Gastroesophageal sphincter (tissue), 4 donors: ENCODE results near the gene NSD2. TPM values are rescaled to one million over a fixed set of nuclear protein-coding genes. Genes with fewer than 3 reads are reported as not detected.

ENCODE experiments used
- ATAC-seq: fragments of 150-250 bp; one replicate; pipeline ENCODE4 v1.9.1; 2016; ENCODE audit warnings: mild to moderate bottlenecking, moderate library complexity
- H3K27ac ChIP-seq, 4 donors: fragments of 200-600 bp; sonication (generic) in 3 of 4; 1 replicate in 3 of 4; 2 replicates in 1 of 4; pipeline ENCODE4 v1.5.1; 2016 to 2019
- H3K27me3 ChIP-seq: fragments of 200-600 bp; sonication (generic); one replicate; pipeline ENCODE4 v1.5.1; 2019
- H3K36me3 ChIP-seq, 2 donors: fragments of 200-600 bp; sonication (generic); one replicate each; pipeline ENCODE4 v1.5.1; 2019; ENCODE audit warnings: control low read depth in 1 of 2
- H3K4me1 ChIP-seq, 3 donors: fragments of 200-600 bp; sonication (generic); 1 replicate in 2 of 3; 2 replicates in 1 of 3; pipeline ENCODE4 v1.5.1; 2016 to 2019; ENCODE audit warnings: control low read depth in 2 of 3
- H3K4me3 ChIP-seq, 2 donors: fragments of 200-600 bp; sonication (generic); one replicate each; pipeline ENCODE4 v1.5.1; 2019; ENCODE audit warnings: mild to moderate bottlenecking in 1 of 2, moderate library complexity in 1 of 2
- H3K9me3 ChIP-seq, 3 donors: fragments of 200-600 bp; sonication (generic); one replicate each; pipeline ENCODE4 v1.5.1; 2017 to 2019; ENCODE audit warnings: control low read depth in 2 of 3
- EP300 ChIP-seq: sonication (generic); formaldehyde crosslinking; IDR thresholded peaks from one replicate; pipeline ENCODE4 v1.6.1; 2017; ENCODE audit warnings: antibody characterized with exemption, mild to moderate bottlenecking
- POLR2A ChIP-seq, 2 donors: fragments of 450-650 bp; IDR thresholded peaks; one replicate each; pipeline ENCODE4 v1.6.1; 2017; ENCODE audit warnings: antibody characterized with exemption in 2 of 2, mild to moderate bottlenecking in 2 of 2, moderate library complexity in 1 of 2
- POLR2AphosphoS5 ChIP-seq: sonication (generic); formaldehyde crosslinking; IDR thresholded peaks from one replicate; pipeline ENCODE4 v1.6.1; 2017; ENCODE audit warnings: antibody characterized with exemption
- WGBS, 2 donors: methylation state at CpG; one replicate each; pipeline ENCODE4 v1.1.5; 2018; ENCODE audit warnings: low coverage in 1 of 2; 5-methylcytosine and 5-hydroxymethylcytosine counted together
- total RNA-seq, 4 donors: library from RNA; depleted of rRNA; stranded (reverse); fragments of >200 nt; gene quantifications; one replicate each; pipeline ENCODE4 v1.1.0, GENCODE V29; 2016
- TF ChIP-seq, protein P1 (sequence below), 4 experiments: fragments of 200-600 bp in 2 of 4; fragments of 450-650 bp in 2 of 4; sonication (generic) in 1 of 4; IDR thresholded peaks; one replicate each; pipeline ENCODE4 v1.5.1; 2017 to 2019; ENCODE audit warnings: antibody characterized with exemption in 4 of 4, mild to moderate bottlenecking in 2 of 4, moderate library complexity in 2 of 4

NSD2 gene
- total RNA-seq, 4 donors from 2014 or later: 37.8 to 47.3 (median 39.4) TPM

DNA sequence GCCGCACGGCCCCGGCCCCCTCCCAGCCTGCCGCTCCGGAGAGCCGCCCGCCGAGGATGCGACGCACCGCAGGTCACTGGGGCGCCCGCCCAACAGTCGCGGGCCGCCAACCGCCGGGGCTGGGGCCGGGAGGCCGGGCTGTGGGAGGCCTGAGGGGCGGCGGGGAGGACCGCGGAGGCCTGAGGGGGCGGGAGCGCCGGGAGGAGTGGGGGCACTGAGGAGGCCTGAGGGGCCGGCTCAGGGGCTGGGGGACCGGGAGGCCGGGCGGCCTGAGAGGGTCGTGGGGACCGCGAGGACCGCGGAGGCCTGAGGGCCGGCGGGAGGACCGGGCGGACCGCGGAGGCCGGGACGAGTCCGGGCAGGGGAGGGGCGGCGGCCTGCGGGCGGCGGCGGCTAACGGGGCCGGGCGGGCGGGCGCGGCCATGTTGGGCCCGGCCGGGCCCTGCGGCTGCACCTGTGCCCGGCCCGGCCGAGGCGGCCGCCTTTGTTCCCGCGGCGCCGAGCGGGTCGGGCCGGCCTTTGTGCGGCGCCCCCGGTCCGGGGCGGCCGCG, 353 bp downstream of the NSD2 start:
- Histone ChIP-seq H3K36me3 (no peaks in the 10 kb centered on the region), H3K9me3 (no peaks in the 10 kb centered on the region), H3K27ac (peak overlapping the region; percentile 94 to 99 (median 98)), H3K4me3 (peak overlapping the region; percentile 94 to 100), H3K27me3 (peaks cover 11% of the 10 kb centered on the region), H3K4me1 (peaks cover 0 to 28% (median 8%) of the 10 kb centered on the region in 3 donors)
- TF ChIP-seq, protein P1, sequence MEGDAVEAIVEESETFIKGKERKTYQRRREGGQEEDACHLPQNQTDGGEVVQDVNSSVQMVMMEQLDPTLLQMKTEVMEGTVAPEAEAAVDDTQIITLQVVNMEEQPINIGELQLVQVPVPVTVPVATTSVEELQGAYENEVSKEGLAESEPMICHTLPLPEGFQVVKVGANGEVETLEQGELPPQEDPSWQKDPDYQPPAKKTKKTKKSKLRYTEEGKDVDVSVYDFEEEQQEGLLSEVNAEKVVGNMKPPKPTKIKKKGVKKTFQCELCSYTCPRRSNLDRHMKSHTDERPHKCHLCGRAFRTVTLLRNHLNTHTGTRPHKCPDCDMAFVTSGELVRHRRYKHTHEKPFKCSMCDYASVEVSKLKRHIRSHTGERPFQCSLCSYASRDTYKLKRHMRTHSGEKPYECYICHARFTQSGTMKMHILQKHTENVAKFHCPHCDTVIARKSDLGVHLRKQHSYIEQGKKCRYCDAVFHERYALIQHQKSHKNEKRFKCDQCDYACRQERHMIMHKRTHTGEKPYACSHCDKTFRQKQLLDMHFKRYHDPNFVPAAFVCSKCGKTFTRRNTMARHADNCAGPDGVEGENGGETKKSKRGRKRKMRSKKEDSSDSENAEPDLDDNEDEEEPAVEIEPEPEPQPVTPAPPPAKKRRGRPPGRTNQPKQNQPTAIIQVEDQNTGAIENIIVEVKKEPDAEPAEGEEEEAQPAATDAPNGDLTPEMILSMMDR (IDR thresholded peaks at IDR 0.05): no peak
- no peak for TF ChIP-seq POLR2AphosphoS5
- no peak for TF ChIP-seq EP300
- TF ChIP-seq POLR2A (IDR thresholded peaks at IDR 0.05): no peak
- ATAC-seq: peak; percentile 28
- WGBS, 2 donors: no CpG with 5 or more reads among the region's 79 CpGs

DNA sequence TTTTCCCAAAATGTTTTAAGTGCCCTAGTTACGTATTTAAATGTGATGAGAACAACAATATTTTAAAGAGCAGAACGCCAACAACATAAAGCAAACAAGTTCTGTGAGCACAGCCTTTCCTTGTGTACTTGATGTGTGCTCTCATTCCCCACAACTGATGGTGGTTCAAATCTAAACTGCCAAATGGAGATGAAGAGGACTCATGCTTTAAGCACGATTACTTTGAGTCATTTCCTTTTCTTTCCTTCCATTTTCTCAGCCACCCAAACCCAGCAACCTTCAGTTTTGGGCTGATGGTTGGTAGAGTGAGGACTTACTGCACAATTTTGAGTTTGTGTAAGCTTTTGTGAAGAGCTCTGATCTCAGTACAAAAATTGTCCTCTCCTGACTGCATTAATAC, 1.7 kb downstream of the NSD2 start:
- Histone ChIP-seq H3K9me3 (no peaks in the 10 kb centered on the region), H3K4me1 (peaks cover 0 to 28% (median 8%) of the 10 kb centered on the region in 3 donors), H3K27ac (peak overlapping the region in 3 of 4 donors; percentile 94 to 99 (median 98)), H3K36me3 (no peaks in the 10 kb centered on the region), H3K27me3 (no peaks in the 10 kb centered on the region), H3K4me3 (peak overlapping the region in 1 of 2 donors; percentile 94)
- ATAC-seq: no peak
- WGBS, 2 donors: 31 to 36% methylated on average over 3 of the region's 3 CpGs
- no peak for TF ChIP-seq EP300
- TF ChIP-seq POLR2A (IDR thresholded peaks at IDR 0.05): no peak
- TF ChIP-seq, protein P1 (IDR thresholded peaks at IDR 0.05): no peak
- no peak for TF ChIP-seq POLR2AphosphoS5

DNA sequence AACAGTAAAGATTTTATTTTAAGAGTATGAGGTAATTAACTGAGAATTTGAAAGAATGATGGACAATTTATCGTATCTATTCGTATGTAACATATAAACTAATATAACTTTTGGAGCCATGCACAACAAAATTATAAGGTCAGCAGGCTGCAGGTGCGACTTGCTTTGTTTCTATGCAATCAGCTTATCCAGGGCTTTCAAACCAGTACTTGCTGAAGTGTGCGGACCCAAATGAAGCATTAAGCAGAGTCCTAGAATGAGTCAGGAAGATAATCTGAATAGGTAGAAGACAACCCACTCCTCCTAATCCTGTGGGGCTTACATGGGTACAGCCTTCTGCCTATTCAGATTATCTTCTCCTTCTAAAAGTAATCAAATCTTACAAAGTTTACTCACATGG, 2.1 kb downstream of the NSD2 start:
- Histone ChIP-seq H3K36me3 (no peaks in the 10 kb centered on the region), H3K27ac (peak overlapping the region in 2 of 4 donors; percentile 94 to 98), H3K9me3 (no peaks in the 10 kb centered on the region), H3K4me3 (no peak overlapping the region), H3K4me1 (peaks cover 0 to 28% (median 8%) of the 10 kb centered on the region in 3 donors), H3K27me3 (no peaks in the 10 kb centered on the region)
- no peak for ATAC-seq
- 52 to 68% methylated on average over 4 of the region's 4 CpGs for WGBS, 2 donors
- TF ChIP-seq, protein P1 (IDR thresholded peaks at IDR 0.05): no peak
- TF ChIP-seq EP300: no peak
- no peak for TF ChIP-seq POLR2AphosphoS5
- no peak for TF ChIP-seq POLR2A (IDR thresholded peaks at IDR 0.05)

GRCh38 chr4:1873776-1874175, 2.6 kb downstream of the NSD2 start:
- H3K36me3 ChIP-seq: no peaks in the 10 kb centered on the region
- no peak for ATAC-seq
- no peaks in the 10 kb centered on the region for H3K9me3 ChIP-seq
- H3K27ac ChIP-seq: no peak overlapping the region
- TF ChIP-seq, protein P1 (IDR thresholded peaks at IDR 0.05): no peak
- TF ChIP-seq EP300: no peak
- no peak for TF ChIP-seq POLR2A (IDR thresholded peaks at IDR 0.05)
- TF ChIP-seq POLR2AphosphoS5: no peak
- H3K4me1 ChIP-seq: peaks cover 0 to 28% (median 8%) of the 10 kb centered on the region in 3 donors
- H3K4me3 ChIP-seq: no peak overlapping the region
- no peaks in the 10 kb centered on the region for H3K27me3 ChIP-seq
- WGBS, 2 donors: 66 to 84% methylated on average over 3 of the region's 3 CpGs

GRCh38 chr4:1874201-1874600, 3.0 kb downstream of the NSD2 start:
- H3K27ac ChIP-seq: no peak overlapping the region
- TF ChIP-seq POLR2A (IDR thresholded peaks at IDR 0.05) (no peak), POLR2AphosphoS5 (no peak), EP300 (no peak)
- TF ChIP-seq, protein P1 (IDR thresholded peaks at IDR 0.05): no peak
- no peaks in the 10 kb centered on the region for H3K9me3 ChIP-seq
- no peaks in the 10 kb centered on the region for H3K36me3 ChIP-seq
- H3K4me3 ChIP-seq: no peak overlapping the region
- H3K4me1 ChIP-seq: peaks cover 0 to 28% (median 8%) of the 10 kb centered on the region in 3 donors
- 55 to 75% methylated on average over 1 to 3 of the region's 3 CpGs for WGBS, 2 donors
- no peak for ATAC-seq
- no peaks in the 10 kb centered on the region for H3K27me3 ChIP-seq
